ENCODE results near the gene ZFYVE21. TPM values are rescaled to one million over a fixed set of nuclear protein-coding genes. Genes with fewer than 3 reads are reported as not detected.

Gene ZFYVE21
- total RNA-seq, 2 donors from 2014 or later = 162 to 215 TPM

GRCh38 chr14:103749452-103749851, 33.8 kb downstream of the ZFYVE21 start:
- Histone ChIP-seq H3K4me1 (replicated peaks) (no peaks in the 10 kb centered on the region), H3K9me3 (no peaks in the 10 kb centered on the region), H3K4me3 (no peak overlapping the region), H3K27ac (no peak overlapping the region), H3K27me3 (replicated peaks; ENCODE audit: insufficient read depth) (no peaks in the 10 kb centered on the region), H3K36me3 (no peaks in the 10 kb centered on the region)
- WGBS = 92% methylated on average over 5 of the region's 5 CpGs
- intact Hi-C loops (cut with DNase I) = no loop called here
- TF ChIP-seq CTCF (IDR thresholded peaks at IDR 0.05) (no peak), POLR2A (IDR thresholded peaks at IDR 0.05) (no peak), POLR2AphosphoS5 (IDR thresholded peaks at IDR 0.05) (no peak)
- DNase-seq (ENCODE audit: low spot score) = no peak

- no peak for DNase-seq (ENCODE audit: low spot score)
- WGBS = 75% methylated on average over 5 of the region's 5 CpGs
- TF ChIP-seq CTCF (IDR thresholded peaks at IDR 0.05) (peak in 1 of 4 experiments; percentile 16), POLR2A (IDR thresholded peaks at IDR 0.05) (no peak), POLR2AphosphoS5 (IDR thresholded peaks at IDR 0.05) (no peak)
- Histone ChIP-seq H3K27me3 (replicated peaks; ENCODE audit: insufficient read depth) (no peaks in the 10 kb centered on the region), H3K9me3 (no peaks in the 10 kb centered on the region), H3K27ac (no peak overlapping the region), H3K4me1 (replicated peaks) (no peaks in the 10 kb centered on the region), H3K36me3 (no peaks in the 10 kb centered on the region), H3K4me3 (no peak overlapping the region)
- intact Hi-C loops (cut with DNase I) = no loop called here
Measured at GRCh38 chr14:103749860-103750259, 34.2 kb downstream of the ZFYVE21 start.

GRCh38 chr14:103753774-103754173, 38.2 kb downstream of the ZFYVE21 start:
- Histone ChIP-seq H3K27ac (no peak overlapping the region), H3K4me1 (replicated peaks) (no peaks in the 10 kb centered on the region), H3K27me3 (replicated peaks; ENCODE audit: insufficient read depth) (no peaks in the 10 kb centered on the region), H3K9me3 (no peaks in the 10 kb centered on the region), H3K4me3 (no peak overlapping the region), H3K36me3 (no peaks in the 10 kb centered on the region)
- no peak for DNase-seq (ENCODE audit: low spot score)
- intact Hi-C loops (cut with DNase I) = no loop called here
- TF ChIP-seq POLR2A (IDR thresholded peaks at IDR 0.05) (no peak), POLR2AphosphoS5 (IDR thresholded peaks at IDR 0.05) (no peak)
- WGBS = 80% methylated on average over 9 of the region's 9 CpGs

GRCh38 chr14:103755060-103755459, 39.5 kb downstream of the ZFYVE21 start:
- DNase-seq (ENCODE audit: low spot score) = no peak
- H3K27me3 ChIP-seq (replicated peaks; ENCODE audit: insufficient read depth) = no peaks in the 10 kb centered on the region
- intact Hi-C loops (cut with DNase I) = no loop called here
- H3K27ac ChIP-seq = no peak overlapping the region
- no peaks in the 10 kb centered on the region for H3K9me3 ChIP-seq
- H3K4me3 ChIP-seq = no peak overlapping the region
- H3K36me3 ChIP-seq = no peaks in the 10 kb centered on the region
- H3K4me1 ChIP-seq (replicated peaks) = no peaks in the 10 kb centered on the region
- 95% methylated on average over 6 of the region's 6 CpGs for WGBS
- TF ChIP-seq POLR2A (IDR thresholded peaks at IDR 0.05) = no peak
- TF ChIP-seq POLR2AphosphoS5 (IDR thresholded peaks at IDR 0.05) = no peak
- TF ChIP-seq CTCF (IDR thresholded peaks at IDR 0.05) = no peak

- Histone ChIP-seq H3K4me3 (no peak overlapping the region), H3K27ac (peak overlapping the region in 1 of 2 donors; percentile 33), H3K4me1 (replicated peaks) (no peaks in the 10 kb centered on the region), H3K9me3 (no peaks in the 10 kb centered on the region), H3K27me3 (replicated peaks; ENCODE audit: insufficient read depth) (no peaks in the 10 kb centered on the region), H3K36me3 (no peaks in the 10 kb centered on the region)
- TF ChIP-seq CTCF (IDR thresholded peaks at IDR 0.05) = no peak
- TF ChIP-seq POLR2A (IDR thresholded peaks at IDR 0.05) = no peak
- TF ChIP-seq POLR2AphosphoS5 (IDR thresholded peaks at IDR 0.05) = no peak
- 97% methylated on average over 8 of the region's 8 CpGs for WGBS
- intact Hi-C loops (cut with DNase I) = no loop called here
- no peak for DNase-seq (ENCODE audit: low spot score)
Measured at GRCh38 chr14:103758059-103758776, 42.6 kb downstream of the ZFYVE21 start.
